ENCODE results near the gene CEACAM18. TPM values are rescaled to one million over a fixed set of nuclear protein-coding genes. Genes with fewer than 3 reads are reported as not detected.

Gene CEACAM18
- total and polyA plus RNA-seq, 2 donors (not counting 1 experiment from before 2014, with no cell fraction given) = not detected

DNA sequence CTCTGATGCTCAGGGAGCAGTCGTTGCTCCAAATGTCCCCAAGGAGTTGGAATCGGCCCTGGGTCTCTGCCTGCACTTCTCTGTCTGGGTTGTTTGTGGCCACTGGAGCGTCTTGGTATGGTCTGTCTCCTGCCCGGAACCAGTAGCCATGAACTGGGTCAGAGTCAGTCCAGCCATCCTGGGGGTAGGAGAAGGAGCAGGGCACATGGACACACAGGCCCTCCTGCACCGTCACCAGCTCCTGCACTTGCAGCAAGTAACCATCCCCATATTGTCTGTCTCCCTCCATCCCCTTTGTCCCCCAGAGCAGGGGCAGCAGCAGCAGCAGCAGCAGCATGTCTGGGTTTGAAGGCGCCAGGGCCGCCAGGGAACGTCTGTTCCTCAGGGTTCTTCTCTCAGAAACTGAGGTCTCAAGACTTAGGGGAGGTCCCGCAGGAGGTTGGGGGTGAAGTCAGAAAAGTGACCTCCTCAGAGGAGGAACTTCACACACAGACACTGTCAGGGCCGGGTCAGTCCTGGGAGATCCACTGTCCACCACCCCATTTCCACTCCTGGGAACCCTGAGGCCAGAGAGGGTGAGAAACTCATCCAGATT is 20.2 kb upstream of the CEACAM18 start, which contains the start of gene SIGLEC8:
SIGLEC8 (minus strand) TSS at position 404 of the 595 bp plus-strand sequence; CDS start at position 337, 67 bp downstream.
- intact Hi-C loops (cut with micrococcal nuclease) = no loop called here
- DNase-seq = no peak
- ChIA-PET CTCF (no interaction called here), POLR2A (no interaction called here)
- Histone ChIP-seq H3K9me3 (ENCODE audit: control extremely low read depth in 1 of 3, control insufficient read depth in 2 of 3, insufficient read depth in 1 of 3, low read length in 2 of 3) (peaks cover 0 to 13% (median 0%) of the 10 kb centered on the region in 3 donors), H4K20me1 (ENCODE audit: control insufficient read depth, insufficient read depth, low read length, poor library complexity, severe bottlenecking) (no peaks in the 10 kb centered on the region), H3K4me3 (ENCODE audit: control extremely low read depth in 1 of 5, extremely low read depth in 1 of 5, insufficient read depth in 1 of 5, low read depth in 2 of 5, low read length in 4 of 5) (no peak within 1 kb of the TSS), H2AFZ (ENCODE audit: insufficient read depth, low read depth, low read length, poor library complexity, severe bottlenecking) (no peak within 1 kb of the TSS), H3K79me2 (ENCODE audit: control insufficient read depth, insufficient read depth, low read length) (no peaks in the 10 kb centered on the region), H3K36me3 (replicated peaks in 1 of 2; ENCODE audit: control extremely low read depth in 1 of 2, control insufficient read depth in 1 of 2, extremely low read depth in 1 of 2, insufficient read depth in 2 of 2, low read length in 1 of 2) (no peaks in the 10 kb centered on the region), H3K27ac (ENCODE audit: low read length in 2 of 2) (no peak within 1 kb of the TSS), H3K27me3 (replicated peaks in 1 of 4; ENCODE audit: control extremely low read depth in 1 of 4, control insufficient read depth in 3 of 4, insufficient read depth in 4 of 4, low read length in 3 of 4) (peaks cover 0 to 31% (median 9%) of the 10 kb centered on the region in 4 experiments), H3K4me2 (replicated peaks; ENCODE audit: low read depth, low read length, poor library complexity, severe bottlenecking) (no peak within 1 kb of the TSS), H3K9ac (ENCODE audit: low read length) (no peak within 1 kb of the TSS), H3K4me1 (ENCODE audit: control insufficient read depth in 2 of 2, insufficient read depth in 2 of 2, low read length in 2 of 2) (peaks cover 0 to 7% of the 10 kb centered on the region in 2 donors)
- H3K4me1 Mint-ChIP-seq = no peaks in the 10 kb centered on the region
- H3K27me3 Mint-ChIP-seq = peaks cover 28% of the 10 kb centered on the region
- 83% methylated on average over 6 of the region's 10 CpGs for WGBS (ENCODE audit: insufficient coverage)
- H3K27ac Mint-ChIP-seq = no peak within 1 kb of the TSS
- no peak for ATAC-seq (ENCODE audit: low read depth)
- H3K9me3 Mint-ChIP-seq (ENCODE audit: insufficient read depth) = no peaks in the 10 kb centered on the region
- H3K4me3 Mint-ChIP-seq = no peak within 1 kb of the TSS
- TF ChIP-seq EZH2 (IDR thresholded peaks at IDR 0.05; ENCODE audit: borderline replicate concordance, insufficient read depth, low read depth, low read length, poor library complexity, severe bottlenecking) = no peak
- TF ChIP-seq, protein P1, sequence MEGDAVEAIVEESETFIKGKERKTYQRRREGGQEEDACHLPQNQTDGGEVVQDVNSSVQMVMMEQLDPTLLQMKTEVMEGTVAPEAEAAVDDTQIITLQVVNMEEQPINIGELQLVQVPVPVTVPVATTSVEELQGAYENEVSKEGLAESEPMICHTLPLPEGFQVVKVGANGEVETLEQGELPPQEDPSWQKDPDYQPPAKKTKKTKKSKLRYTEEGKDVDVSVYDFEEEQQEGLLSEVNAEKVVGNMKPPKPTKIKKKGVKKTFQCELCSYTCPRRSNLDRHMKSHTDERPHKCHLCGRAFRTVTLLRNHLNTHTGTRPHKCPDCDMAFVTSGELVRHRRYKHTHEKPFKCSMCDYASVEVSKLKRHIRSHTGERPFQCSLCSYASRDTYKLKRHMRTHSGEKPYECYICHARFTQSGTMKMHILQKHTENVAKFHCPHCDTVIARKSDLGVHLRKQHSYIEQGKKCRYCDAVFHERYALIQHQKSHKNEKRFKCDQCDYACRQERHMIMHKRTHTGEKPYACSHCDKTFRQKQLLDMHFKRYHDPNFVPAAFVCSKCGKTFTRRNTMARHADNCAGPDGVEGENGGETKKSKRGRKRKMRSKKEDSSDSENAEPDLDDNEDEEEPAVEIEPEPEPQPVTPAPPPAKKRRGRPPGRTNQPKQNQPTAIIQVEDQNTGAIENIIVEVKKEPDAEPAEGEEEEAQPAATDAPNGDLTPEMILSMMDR (IDR thresholded peaks at IDR 0.05) = no peak

DNA sequence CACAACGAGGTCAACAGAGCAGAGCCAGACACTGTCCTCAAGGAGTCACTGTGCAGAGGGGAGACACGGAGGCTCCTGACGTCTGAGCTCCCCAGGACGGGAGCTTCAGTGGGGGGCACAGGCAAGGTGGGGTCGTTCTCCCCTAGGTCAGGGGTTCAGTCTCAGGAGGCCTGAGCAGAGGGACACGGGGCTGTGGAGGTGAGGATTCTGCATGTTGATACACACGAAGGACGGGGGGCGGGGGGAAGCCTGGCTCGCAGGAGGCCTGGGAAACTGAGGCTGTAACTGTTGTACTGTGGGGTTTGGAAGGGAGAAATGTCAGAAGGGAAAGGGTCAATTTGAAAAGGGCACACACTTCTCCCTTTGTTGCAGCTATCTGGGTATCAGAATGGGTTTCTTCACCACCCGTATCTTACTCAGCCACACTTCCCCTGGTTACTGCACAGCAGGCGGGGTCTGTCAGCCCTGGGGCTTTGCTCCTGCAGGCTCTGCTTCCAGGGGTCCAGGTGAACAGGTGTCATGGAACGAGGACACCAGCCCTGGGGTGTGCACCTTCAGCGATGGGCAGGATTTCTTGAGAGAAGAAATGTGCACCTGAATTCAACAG is 19.3 kb upstream of the CEACAM18 start:
- no peak overlapping the region for H3K4me3 Mint-ChIP-seq
- Histone ChIP-seq H3K4me2 (replicated peaks; ENCODE audit: low read depth, low read length, poor library complexity, severe bottlenecking) (no peak overlapping the region), H2AFZ (ENCODE audit: insufficient read depth, low read depth, low read length, poor library complexity, severe bottlenecking) (no peak overlapping the region), H4K20me1 (ENCODE audit: control insufficient read depth, insufficient read depth, low read length, poor library complexity, severe bottlenecking) (no peaks in the 10 kb centered on the region), H3K9ac (ENCODE audit: low read length) (no peak overlapping the region), H3K79me2 (ENCODE audit: control insufficient read depth, insufficient read depth, low read length) (no peaks in the 10 kb centered on the region), H3K36me3 (replicated peaks in 1 of 2; ENCODE audit: control extremely low read depth in 1 of 2, control insufficient read depth in 1 of 2, extremely low read depth in 1 of 2, insufficient read depth in 2 of 2, low read length in 1 of 2) (no peaks in the 10 kb centered on the region), H3K27ac (ENCODE audit: low read length in 2 of 2) (no peak overlapping the region), H3K4me3 (ENCODE audit: control extremely low read depth in 1 of 5, extremely low read depth in 1 of 5, insufficient read depth in 1 of 5, low read depth in 2 of 5, low read length in 4 of 5) (no peak overlapping the region), H3K9me3 (ENCODE audit: control extremely low read depth in 1 of 3, control insufficient read depth in 2 of 3, insufficient read depth in 1 of 3, low read length in 2 of 3) (peaks cover 0 to 13% (median 0%) of the 10 kb centered on the region in 3 donors), H3K27me3 (replicated peaks in 1 of 4; ENCODE audit: control extremely low read depth in 1 of 4, control insufficient read depth in 3 of 4, insufficient read depth in 4 of 4, low read length in 3 of 4) (peaks cover 0 to 32% (median 9%) of the 10 kb centered on the region in 4 experiments), H3K4me1 (ENCODE audit: control insufficient read depth in 2 of 2, insufficient read depth in 2 of 2, low read length in 2 of 2) (peaks cover 0 to 7% of the 10 kb centered on the region in 2 donors)
- H3K27me3 Mint-ChIP-seq = peaks cover 23% of the 10 kb centered on the region
- no peaks in the 10 kb centered on the region for H3K9me3 Mint-ChIP-seq (ENCODE audit: insufficient read depth)
- DNase-seq (no peak), ATAC-seq (ENCODE audit: low read depth) (no peak)
- 82% methylated on average over 10 of the region's 14 CpGs for WGBS (ENCODE audit: insufficient coverage)
- ChIA-PET CTCF (interaction anchor here (2.0 kb wide), 1 partner anchor 198 kb away, joined by 5 read pairs; no protein-coding TSS in a partner anchor), POLR2A (no interaction called here)
- no peaks in the 10 kb centered on the region for H3K4me1 Mint-ChIP-seq
- H3K27ac Mint-ChIP-seq = no peak overlapping the region
- TF ChIP-seq, protein P1 (IDR thresholded peaks at IDR 0.05) = no peak
- intact Hi-C loops (cut with micrococcal nuclease) = no loop called here

All from B cell (primary cell).